AG08395 (cell line): ENCODE results near the gene FAM53C.
"Not testable (repeated sequence)": the region's sequence is repeated elsewhere in the genome, so short reads cannot be mapped to it uniquely, and the experiment has no call there.

Experiments
- DNase-seq: peaks from one replicate; pipeline ENCODE4 v3.0.0; 2012; ENCODE audit warnings: mixed read lengths, low spot score

FAM53C gene

GRCh38 chr5:138351517-138351916, 13.5 kb downstream of the FAM53C start:
- no peak for DNase-seq

GRCh38 chr5:138352071-138352721, 14.1 kb downstream of the FAM53C start, which contains the start of gene KDM3B:
TSS of gene KDM3B (plus strand) at chr5:138352685. CDS start at chr5:138352796, 111 bp downstream.
- DNase-seq, result peak; percentile 94

- DNase-seq, result peak; percentile 43
Measured at GRCh38 chr5:138352722-138353559, 14.9 kb downstream of the FAM53C start.

GRCh38 chr5:138353560-138354080, 15.6 kb downstream of the FAM53C start:
- no peak for DNase-seq

- no peak for DNase-seq
Measured at GRCh38 chr5:138354387-138354786, 16.3 kb downstream of the FAM53C start.

GRCh38 chr5:138354926-138355378, 16.9 kb downstream of the FAM53C start:
- peak; percentile 87 for DNase-seq

- no peak for DNase-seq
Measured at GRCh38 chr5:138359621-138360020, 21.6 kb downstream of the FAM53C start.

- no peak for DNase-seq
Measured at GRCh38 chr5:138360941-138361452, 22.9 kb downstream of the FAM53C start.

GRCh38 chr5:138364576-138364975, 26.5 kb downstream of the FAM53C start:
- no peak for DNase-seq

- DNase-seq, result no peak
Measured at GRCh38 chr5:138366632-138367382, 28.7 kb downstream of the FAM53C start.

GRCh38 chr5:138369261-138369660, 31.2 kb downstream of the FAM53C start:
- DNase-seq, result no peak

- no peak for DNase-seq
Measured at GRCh38 chr5:138369706-138370105, 31.6 kb downstream of the FAM53C start.

GRCh38 chr5:138370537-138370936, 32.5 kb downstream of the FAM53C start:
- peak; percentile 38 for DNase-seq

GRCh38 chr5:138371454-138371853, 33.4 kb downstream of the FAM53C start:
- no peak for DNase-seq

- DNase-seq, result no peak
Measured at GRCh38 chr5:138372225-138372624, 34.2 kb downstream of the FAM53C start.

- no peak for DNase-seq
Measured at GRCh38 chr5:138372653-138373052, 34.6 kb downstream of the FAM53C start.

GRCh38 chr5:138382347-138382746, 44.3 kb downstream of the FAM53C start:
- DNase-seq, result no peak

- DNase-seq, result no peak
Measured at GRCh38 chr5:138385660-138386059, 47.6 kb downstream of the FAM53C start.

- no peak for DNase-seq
Measured at GRCh38 chr5:138386290-138386689, 48.2 kb downstream of the FAM53C start.

GRCh38 chr5:138389332-138389731, 51.3 kb downstream of the FAM53C start:
- DNase-seq, result no peak

- not testable (repeated sequence) for DNase-seq
Measured at GRCh38 chr5:138389911-138390310, 51.8 kb downstream of the FAM53C start.

- no peak for DNase-seq
Measured at GRCh38 chr5:138391859-138392386, 53.9 kb downstream of the FAM53C start.
